Hepatic stellate cell (primary cell): ENCODE results near the gene SORCS3.
"Not testable (repeated sequence)": the region's sequence is repeated elsewhere in the genome, so short reads cannot be mapped to it uniquely, and the experiment has no call there.

ENCODE experiments used
- DNase-seq: peaks from one replicate; pipeline ENCODE4 v3.0.0; 2011; ENCODE audit warnings: low spot score

SORCS3 gene

GRCh38 chr10:104690101-104690500 is 49.0 kb downstream of the SORCS3 start:
- DNase-seq = no peak

GRCh38 chr10:104690959-104691358 is 49.9 kb downstream of the SORCS3 start:
- DNase-seq = no peak

- no peak for DNase-seq
Observed at GRCh38 chr10:104694074-104694473, 53.0 kb downstream of the SORCS3 start.

GRCh38 chr10:104703262-104703661 is 62.2 kb downstream of the SORCS3 start:
- DNase-seq = not testable (repeated sequence)

GRCh38 chr10:104706886-104707285 is 65.8 kb downstream of the SORCS3 start:
- DNase-seq = no peak

GRCh38 chr10:104707602-104708459 is 66.7 kb downstream of the SORCS3 start:
- DNase-seq = no peak

GRCh38 chr10:104711302-104711721 is 70.2 kb downstream of the SORCS3 start:
- no peak for DNase-seq

- DNase-seq = not testable (repeated sequence)
Observed at GRCh38 chr10:104730593-104730992, 89.5 kb downstream of the SORCS3 start.

GRCh38 chr10:104731192-104731591 is 90.1 kb downstream of the SORCS3 start:
- no peak for DNase-seq

GRCh38 chr10:104732222-104732621 is 91.1 kb downstream of the SORCS3 start:
- DNase-seq = no peak

- no peak for DNase-seq
Observed at GRCh38 chr10:104734433-104734832, 93.3 kb downstream of the SORCS3 start.

GRCh38 chr10:104735036-104735756 is 94.1 kb downstream of the SORCS3 start:
- no peak for DNase-seq

GRCh38 chr10:104735757-104736391 is 94.8 kb downstream of the SORCS3 start:
- no peak for DNase-seq

- DNase-seq = no peak
Observed at GRCh38 chr10:104741127-104741526, 100.0 kb downstream of the SORCS3 start.

GRCh38 chr10:104744052-104744451 is 103.0 kb downstream of the SORCS3 start:
- DNase-seq = no peak

- no peak for DNase-seq
Observed at GRCh38 chr10:104750291-104750690, 109.2 kb downstream of the SORCS3 start.

- DNase-seq = no peak
Observed at GRCh38 chr10:104762793-104763192, 121.7 kb downstream of the SORCS3 start.

- no peak for DNase-seq
Observed at GRCh38 chr10:104766341-104766740, 125.3 kb downstream of the SORCS3 start.

- DNase-seq = no peak
Observed at GRCh38 chr10:104767282-104767681, 126.2 kb downstream of the SORCS3 start.

- no peak for DNase-seq
Observed at GRCh38 chr10:104767745-104768144, 126.7 kb downstream of the SORCS3 start.

- no peak for DNase-seq
Observed at GRCh38 chr10:104773105-104773504, 132.0 kb downstream of the SORCS3 start.

GRCh38 chr10:104774234-104774633 is 133.1 kb downstream of the SORCS3 start:
- no peak for DNase-seq
